ENCODE results near the gene ZNF423.

The ZNF423 gene

DNA sequence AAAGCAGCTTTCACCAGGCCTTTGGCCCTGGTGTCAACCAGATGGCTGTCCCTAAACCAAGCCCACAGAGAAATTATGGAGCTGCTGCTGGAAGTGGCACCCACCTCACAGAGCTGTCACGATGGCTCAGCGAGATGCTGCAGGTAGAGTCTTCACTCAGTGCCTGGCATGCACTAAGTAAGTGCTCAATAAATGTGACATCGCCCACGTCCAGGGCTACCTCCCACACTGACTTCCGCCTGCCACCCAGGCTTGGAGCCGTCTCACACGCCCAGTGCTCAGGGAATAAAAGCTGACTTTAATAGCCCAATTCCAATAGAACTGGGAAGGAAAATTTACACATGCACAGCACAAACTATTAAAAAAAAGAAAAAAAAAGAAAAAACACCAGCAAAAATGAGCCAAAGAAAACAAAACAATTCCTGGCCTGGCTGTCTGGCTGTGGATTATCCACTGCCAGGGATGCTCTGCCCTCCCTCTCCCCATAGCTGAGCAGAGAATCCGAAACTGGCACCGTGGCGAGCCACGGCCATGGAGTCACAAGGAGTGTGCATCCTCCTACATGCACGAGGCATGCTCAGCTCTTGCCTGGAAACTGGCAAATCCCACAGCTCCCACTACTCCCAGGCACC lies 68.9 kb downstream of the ZNF423 start:
- DNase-seq (ENCODE audit: low read depth in 1 of 2, low spot score in 1 of 2) = no peak

GRCh38 chr16:49785970-49786369 lies 69.9 kb downstream of the ZNF423 start:
- no peak for DNase-seq (ENCODE audit: low read depth in 1 of 2, low spot score in 1 of 2)

GRCh38 chr16:49782405-49782804 lies 73.5 kb downstream of the ZNF423 start:
- no peak for DNase-seq (ENCODE audit: low read depth in 1 of 2, low spot score in 1 of 2)

- DNase-seq (ENCODE audit: low read depth in 1 of 2, low spot score in 1 of 2) = no peak
Observed at GRCh38 chr16:49781401-49781800, 74.5 kb downstream of the ZNF423 start.

DNA sequence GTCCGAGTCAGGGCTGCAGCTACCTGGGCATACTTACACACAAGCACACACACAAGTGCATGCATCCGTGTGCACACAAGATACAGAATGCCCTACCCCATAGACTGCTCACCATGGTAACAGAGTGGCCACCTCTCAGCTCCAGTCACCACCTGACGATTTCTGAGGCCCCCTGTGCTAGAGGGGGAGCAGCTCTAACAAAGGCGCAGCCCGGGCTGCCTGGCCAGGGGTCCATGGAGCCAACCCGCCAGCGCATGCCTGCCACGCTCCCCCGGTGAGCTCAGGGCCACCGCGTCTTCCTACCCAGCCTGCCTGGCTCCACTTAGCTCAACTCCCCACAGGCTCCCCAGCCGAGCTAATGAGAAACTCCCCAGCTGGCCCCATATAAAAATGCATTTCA lies 75.5 kb downstream of the ZNF423 start:
- no peak for DNase-seq (ENCODE audit: low read depth in 1 of 2, low spot score in 1 of 2)

DNA sequence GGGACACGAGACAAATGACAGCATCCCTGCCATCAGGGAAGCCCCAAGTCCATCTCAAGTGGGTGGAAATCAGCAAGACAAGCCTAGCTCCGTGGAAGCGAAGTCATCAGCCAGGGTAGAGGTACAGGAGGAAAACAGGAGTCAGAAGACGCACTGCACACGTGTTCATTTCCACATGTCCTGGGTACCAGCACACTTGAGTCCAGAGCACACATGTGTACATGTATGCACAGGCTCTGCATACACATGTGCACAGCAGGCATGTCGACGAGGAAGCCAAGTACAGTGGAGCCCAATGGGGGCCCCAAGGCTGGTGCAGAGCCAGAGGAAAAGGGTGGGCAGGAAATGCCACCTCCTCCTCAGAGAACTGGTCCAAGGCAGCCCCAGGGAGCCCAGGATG lies 75.9 kb downstream of the ZNF423 start:
- DNase-seq (ENCODE audit: low read depth in 1 of 2, low spot score in 1 of 2) = no peak

DNA sequence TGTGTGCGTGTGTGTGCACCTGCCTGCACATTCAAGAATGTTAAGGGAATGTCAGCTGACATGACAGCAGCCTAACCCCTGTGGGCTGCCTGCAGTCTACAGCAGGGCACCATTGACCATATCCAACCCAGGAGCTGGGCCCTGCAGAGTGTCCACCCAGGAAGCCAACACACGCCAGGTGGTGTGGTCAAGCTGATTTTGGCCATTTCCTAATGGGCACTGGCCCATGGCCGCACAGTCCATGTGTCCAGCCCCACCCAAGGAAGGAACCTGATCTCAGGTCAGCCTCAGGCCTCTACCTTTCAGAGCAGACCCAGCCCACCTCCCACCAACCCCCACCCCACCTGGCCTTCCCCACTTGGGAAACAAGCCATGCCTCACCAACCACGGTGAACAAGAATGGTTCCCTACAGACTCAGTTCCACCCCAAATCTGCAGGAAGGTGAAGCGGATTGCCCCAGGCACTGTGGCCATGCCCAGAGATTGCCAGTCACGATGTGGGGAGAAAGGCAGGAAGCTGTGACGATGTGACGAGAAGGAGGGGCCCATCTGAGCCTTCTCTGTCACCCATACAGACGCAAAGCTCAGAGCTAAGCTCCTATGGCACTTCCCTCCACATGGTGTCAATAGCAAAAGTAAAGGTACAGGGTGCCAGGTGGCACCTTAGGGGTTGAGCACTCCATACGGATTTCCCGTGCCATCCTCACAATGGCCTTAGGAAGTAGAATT lies 77.5 kb downstream of the ZNF423 start:
- no peak for DNase-seq (ENCODE audit: low read depth in 1 of 2, low spot score in 1 of 2)

DNA sequence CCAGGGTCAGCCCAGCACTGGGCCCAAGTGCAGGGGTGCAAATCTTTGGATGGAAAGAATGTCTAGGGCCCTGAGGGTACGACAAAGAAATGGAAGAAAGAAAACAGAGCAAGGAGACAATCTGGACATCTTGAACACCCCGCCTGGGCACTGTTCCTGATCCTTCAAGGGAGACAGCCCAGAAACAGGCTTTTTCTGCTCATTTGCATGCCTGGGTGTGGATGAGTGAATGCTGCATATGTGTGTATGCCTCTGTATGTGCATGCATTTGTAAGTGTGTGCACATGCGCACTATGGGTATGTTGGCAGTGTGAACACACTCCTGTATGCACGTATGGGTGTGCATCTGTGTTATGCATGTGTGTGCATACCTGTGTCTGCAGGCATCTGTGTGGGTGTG lies 79.2 kb downstream of the ZNF423 start:
- no peak for DNase-seq (ENCODE audit: low read depth in 1 of 2, low spot score in 1 of 2)

DNA sequence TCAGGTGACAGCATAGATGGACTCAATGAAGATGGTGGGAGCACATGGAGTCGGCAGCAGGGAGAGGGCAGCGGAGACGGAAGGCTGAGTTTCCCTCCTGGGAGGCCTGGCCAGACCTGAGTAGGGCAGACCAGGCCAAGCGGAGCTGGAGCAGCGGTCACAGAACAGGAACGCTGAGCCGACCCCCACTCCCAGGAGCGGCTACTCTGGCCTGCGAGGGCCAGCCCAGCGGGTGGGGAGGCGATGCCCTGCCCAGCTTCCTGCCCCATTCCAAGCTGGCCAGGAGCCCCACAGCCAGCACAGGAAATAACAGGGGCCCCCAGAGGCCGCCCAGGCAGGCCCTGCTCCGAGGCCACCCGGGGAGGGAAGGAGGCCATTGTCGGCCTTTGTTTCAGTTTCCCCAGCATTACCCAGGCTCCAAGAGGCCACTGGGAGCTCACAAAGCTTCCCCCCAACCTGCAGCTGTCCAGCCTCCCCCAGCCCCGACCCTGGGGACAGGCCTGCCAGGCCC lies 79.8 kb downstream of the ZNF423 start:
- DNase-seq (ENCODE audit: low read depth in 1 of 2, low spot score in 1 of 2) = no peak

DNA sequence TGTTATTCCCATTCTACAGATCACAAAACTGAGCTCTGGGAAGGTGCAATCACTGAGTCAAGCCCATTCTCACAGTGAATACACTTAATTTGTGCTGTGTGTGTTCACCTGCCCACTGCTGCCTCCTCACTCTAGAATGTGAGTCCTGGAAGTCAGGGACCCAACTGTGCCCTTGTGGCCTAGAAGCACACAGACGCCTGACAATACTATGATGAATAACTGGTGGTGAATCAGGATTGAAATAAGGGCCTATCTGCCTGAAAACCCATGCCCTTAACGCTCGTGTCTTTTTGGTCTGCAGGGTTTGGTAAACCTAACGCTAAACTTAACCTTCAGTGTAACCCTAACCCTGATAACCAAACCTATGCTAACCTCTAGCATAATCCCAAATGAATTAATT lies 80.3 kb downstream of the ZNF423 start:
- DNase-seq (ENCODE audit: low read depth in 1 of 2, low spot score in 1 of 2) = no peak

DNA sequence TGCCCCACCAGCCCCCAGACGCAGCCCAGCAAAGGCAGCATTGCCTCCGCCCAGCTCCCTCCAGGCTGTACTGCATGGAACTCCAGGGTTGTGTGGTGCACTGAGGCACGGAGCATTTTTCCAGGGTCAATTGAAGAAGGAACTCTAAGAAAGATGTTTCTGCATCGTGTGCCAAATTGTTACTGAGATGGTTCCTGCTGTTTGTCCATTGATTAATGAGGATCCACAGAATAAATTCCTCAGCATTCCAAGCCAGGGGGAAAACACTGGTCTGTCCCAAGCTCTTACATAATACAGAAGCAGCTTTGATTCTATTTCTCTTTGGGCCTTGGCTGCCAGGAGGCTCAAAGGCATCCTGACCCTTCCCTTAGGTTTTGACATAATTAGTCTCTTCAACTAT lies 80.9 kb downstream of the ZNF423 start:
- no peak for DNase-seq (ENCODE audit: low read depth in 1 of 2, low spot score in 1 of 2)

DNA sequence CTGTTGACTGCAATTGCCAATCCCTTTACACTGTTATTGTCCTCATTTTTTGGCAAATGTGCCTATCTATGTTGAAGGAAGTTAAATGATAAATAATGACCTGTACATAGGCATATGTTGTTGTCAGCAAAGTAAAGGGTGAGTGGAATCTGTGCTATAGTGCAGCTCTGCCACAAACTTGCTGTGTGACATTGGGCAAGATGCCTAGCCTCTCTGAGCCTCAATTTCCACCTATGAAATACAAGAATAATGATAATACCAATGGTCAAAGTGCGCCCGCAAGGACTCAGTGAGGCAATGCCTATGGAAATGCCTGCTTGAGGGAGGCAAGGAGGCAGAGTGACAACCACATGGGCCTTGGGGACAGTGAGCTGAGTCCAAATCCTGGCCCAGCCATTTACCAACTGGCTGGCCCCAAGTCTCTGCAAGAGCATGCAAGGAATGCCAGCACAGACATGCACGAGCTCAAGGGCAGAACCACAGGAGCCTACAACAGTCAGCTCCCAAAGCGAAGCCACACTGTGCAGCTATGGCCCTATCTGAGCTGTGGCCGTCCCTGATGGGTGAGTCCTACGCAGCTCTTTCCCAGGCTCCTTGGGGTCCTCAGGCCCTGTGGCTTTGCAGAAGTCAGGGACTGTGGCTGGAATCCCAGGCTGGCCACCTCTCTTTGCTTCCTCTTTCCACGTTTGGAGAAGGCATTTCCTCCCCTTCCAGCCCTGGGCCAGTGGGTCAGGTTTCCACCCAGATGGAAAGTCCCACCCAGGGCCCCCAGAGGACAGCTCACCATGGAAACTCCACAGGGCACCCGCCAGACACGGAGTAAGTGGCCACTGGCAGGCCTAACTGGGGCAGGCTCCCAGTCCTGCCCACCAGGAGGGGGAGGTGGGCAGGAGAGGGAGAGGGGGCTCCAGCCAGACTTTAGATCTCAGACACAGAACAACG lies 82.1 kb downstream of the ZNF423 start:
- no peak for DNase-seq (ENCODE audit: low read depth in 1 of 2, low spot score in 1 of 2)

DNA sequence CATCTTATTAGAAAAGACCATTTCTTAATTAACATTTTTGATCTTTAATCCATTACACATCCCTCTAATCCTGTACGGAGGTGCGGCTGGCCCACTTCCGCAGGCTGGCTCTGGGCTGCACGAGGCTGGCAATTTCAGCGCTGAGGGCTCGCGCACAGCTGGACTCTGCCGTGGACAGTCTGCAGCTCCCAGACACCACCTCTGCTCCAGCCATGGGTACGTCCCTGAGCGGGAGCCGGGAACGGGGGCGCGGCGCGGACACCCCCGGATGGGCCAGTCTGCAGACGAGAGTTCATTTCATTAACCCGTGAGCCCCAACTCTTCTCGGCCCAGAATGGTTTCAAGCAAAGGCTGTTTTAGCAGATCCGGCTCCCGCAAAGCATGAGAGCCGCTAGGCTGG lies 87.9 kb downstream of the ZNF423 start:
- DNase-seq (ENCODE audit: low read depth in 1 of 2, low spot score in 1 of 2) = no peak

- no peak for DNase-seq (ENCODE audit: low read depth in 1 of 2, low spot score in 1 of 2)
Observed at GRCh38 chr16:49767414-49767813, 88.5 kb downstream of the ZNF423 start.

DNA sequence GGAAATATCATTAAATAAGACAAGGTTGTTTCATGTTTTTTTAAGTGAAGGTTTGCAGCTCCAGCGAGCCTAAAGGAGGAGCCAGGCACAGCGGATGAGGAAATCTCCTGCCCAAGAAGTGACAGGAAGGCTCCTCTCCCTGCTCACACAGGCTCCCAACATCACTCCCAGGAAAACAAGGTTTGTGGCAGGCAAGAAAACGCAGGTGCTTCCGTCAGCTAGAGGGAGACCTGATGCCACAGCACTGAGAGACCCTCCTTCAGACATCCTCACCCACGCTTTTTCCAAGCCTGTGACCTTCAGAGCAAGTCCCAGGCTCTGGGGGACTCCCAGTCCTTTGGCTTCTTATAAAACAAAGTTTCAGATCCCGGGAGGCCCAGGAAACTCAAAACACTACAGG lies 89.7 kb downstream of the ZNF423 start:
- DNase-seq (ENCODE audit: low read depth in 1 of 2, low spot score in 1 of 2) = no peak

DNA sequence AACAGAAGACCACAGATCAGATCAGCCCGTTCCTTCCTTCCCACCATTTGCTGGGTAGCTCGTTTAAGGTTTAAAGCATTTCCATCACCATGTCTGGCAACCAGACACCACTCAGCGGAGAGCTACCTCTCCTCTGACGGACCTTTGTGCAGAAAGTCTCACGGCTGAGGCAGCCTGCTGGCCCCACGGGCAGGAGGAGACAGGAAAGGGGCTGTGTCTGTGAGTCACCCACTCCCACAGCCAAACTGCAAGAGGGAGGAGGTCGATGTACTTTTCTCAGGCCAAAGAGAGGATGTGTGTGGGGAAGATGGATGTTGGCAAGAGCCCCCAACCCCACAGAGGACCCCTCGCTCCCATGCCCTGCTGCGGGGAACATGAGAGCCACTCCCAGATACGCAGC lies 92.1 kb downstream of the ZNF423 start:
- no peak for DNase-seq (ENCODE audit: low read depth in 1 of 2, low spot score in 1 of 2)

- DNase-seq (ENCODE audit: low read depth in 1 of 2, low spot score in 1 of 2) = no peak
Observed at GRCh38 chr16:49760815-49761214, 95.1 kb downstream of the ZNF423 start.

DNA sequence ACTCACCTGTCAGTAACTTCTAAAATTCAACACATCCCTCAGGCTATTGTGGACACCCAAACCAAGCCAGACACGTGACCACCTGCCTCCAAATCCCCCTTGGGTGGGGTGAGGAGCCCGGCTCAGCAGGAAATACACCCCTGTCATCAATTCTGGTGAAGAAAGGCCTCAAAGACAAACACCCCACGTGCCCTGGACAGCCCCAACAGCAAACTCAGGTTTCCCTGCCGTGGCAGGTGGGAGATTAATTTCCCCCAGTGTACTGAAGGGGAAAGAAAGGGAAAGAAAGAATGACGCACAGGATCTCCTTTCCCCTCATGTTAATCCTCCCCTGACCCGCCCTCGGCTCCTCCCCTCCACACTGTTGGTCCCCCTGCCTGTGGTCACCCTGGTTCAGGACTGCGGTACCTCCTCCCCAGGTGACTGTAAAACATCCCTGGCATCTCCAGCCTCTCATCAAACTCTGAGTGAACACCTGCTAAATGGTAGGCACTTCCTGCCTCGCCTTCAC lies 98.3 kb downstream of the ZNF423 start:
- no peak for DNase-seq (ENCODE audit: low read depth in 1 of 2, low spot score in 1 of 2)

- no peak for DNase-seq (ENCODE audit: low read depth in 1 of 2, low spot score in 1 of 2)
Observed at GRCh38 chr16:49756775-49757558, 98.9 kb downstream of the ZNF423 start.

GRCh38 chr16:49755716-49756505 lies 100.0 kb downstream of the ZNF423 start:
- DNase-seq (ENCODE audit: low read depth in 1 of 2, low spot score in 1 of 2) = no peak

Data from stimulated activated CD4-positive, alpha-beta T cell treated with anti-CD3 and anti-CD28 coated beads, Interleukin-15, amount 100 ng/mL, for 1 hour (primary cell).